Glutamatergic neuron (in vitro differentiated cells): ENCODE results near the gene LIPC. TPM values are rescaled to one million over a fixed set of nuclear protein-coding genes. Genes with fewer than 3 reads are reported as not detected.

ENCODE experiments used
- DNase-seq: peaks from one replicate; pipeline ENCODE4 v3.0.0; 2022
- H3K27ac Mint-ChIP-seq: one replicate; pipeline ENCODE4 v1.8.0; 2020; ENCODE audit warnings: mild to moderate bottlenecking, mixed read lengths, inconsistent platforms; ENCODE audit not compliant: unreplicated experiment
- H3K27me3 Mint-ChIP-seq: one replicate; pipeline ENCODE4 v1.8.0; 2020; ENCODE audit warnings: mild to moderate bottlenecking, moderate library complexity, mixed read lengths, inconsistent platforms; ENCODE audit not compliant: unreplicated experiment
- H3K36me3 Mint-ChIP-seq: one replicate; pipeline ENCODE4 v1.8.0; 2020; ENCODE audit warnings: mild to moderate bottlenecking, mixed read lengths, inconsistent platforms; ENCODE audit not compliant: unreplicated experiment
- H3K4me1 Mint-ChIP-seq: one replicate; pipeline ENCODE4 v1.8.0; 2020; ENCODE audit warnings: mild to moderate bottlenecking, low read depth, mixed read lengths, inconsistent platforms; ENCODE audit not compliant: unreplicated experiment
- H3K4me3 Mint-ChIP-seq: one replicate; pipeline ENCODE4 v1.8.0; 2020; ENCODE audit warnings: mild to moderate bottlenecking, mixed read lengths, inconsistent platforms; ENCODE audit not compliant: unreplicated experiment
- H3K9me3 Mint-ChIP-seq: one replicate; pipeline ENCODE4 v1.8.0; 2020; ENCODE audit warnings: mild to moderate bottlenecking, moderate library complexity, mixed read lengths, inconsistent platforms; ENCODE audit not compliant: unreplicated experiment
- total RNA-seq: library from RNA; stranded (reverse); fragmentation: NEBNext Ultra II Directional; extraction: Animal tissue kit (Norgen Biotek cat#: 25700); gene quantifications from one replicate; pipeline ENCODE4 v1.2.1, GENCODE V29; 2021; ENCODE audit not compliant: unreplicated experiment
- TF ChIP-seq, protein P1 (sequence below): fragments of 200-600 bp; sonication (generic); IDR thresholded peaks from one replicate; pipeline ENCODE4 v1.5.0; 2021; ENCODE audit not compliant: partially characterized antibody, unreplicated experiment

LIPC gene
- total RNA-seq, 1 donor from 2014 or later, result not detected

DNA sequence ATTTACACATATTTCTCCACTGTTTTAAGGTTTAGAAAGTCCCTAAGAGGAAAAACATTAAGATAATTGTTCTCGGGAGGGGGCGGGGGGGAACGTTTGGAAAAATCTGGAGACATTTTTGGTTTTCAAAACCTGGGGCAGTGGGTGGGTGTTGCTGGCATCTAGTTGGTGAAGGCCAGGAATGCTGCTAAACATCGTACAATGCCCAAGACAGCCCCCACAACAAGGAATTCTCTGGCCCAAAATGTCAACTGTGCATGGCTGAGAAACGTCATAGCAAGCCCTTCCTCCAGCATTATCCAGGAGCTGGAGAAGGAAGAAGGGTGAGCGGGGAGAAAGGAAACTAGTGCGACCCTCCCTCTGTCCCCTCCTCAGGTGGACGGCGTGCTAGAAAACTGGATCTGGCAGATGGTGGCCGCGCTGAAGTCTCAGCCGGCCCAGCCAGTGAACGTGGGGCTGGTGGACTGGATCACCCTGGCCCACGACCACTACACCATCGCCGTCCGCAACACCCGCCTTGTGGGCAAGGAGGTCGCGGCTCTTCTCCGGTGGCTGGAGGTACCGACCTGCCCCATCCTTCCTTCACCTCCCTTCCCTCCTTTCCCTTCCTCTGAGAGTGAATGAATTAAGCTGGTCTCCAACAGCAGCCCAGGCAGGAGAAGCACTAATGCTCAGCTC, 109.8 kb downstream of the LIPC start:
- H3K36me3 Mint-ChIP-seq, result peaks cover 7% of the 10 kb centered on the region
- no peak for DNase-seq
- peaks cover 3% of the 10 kb centered on the region for H3K9me3 Mint-ChIP-seq
- H3K27ac Mint-ChIP-seq, result no peak overlapping the region
- no peak overlapping the region for H3K4me3 Mint-ChIP-seq
- H3K27me3 Mint-ChIP-seq, result peaks cover 4% of the 10 kb centered on the region
- TF ChIP-seq, protein P1, sequence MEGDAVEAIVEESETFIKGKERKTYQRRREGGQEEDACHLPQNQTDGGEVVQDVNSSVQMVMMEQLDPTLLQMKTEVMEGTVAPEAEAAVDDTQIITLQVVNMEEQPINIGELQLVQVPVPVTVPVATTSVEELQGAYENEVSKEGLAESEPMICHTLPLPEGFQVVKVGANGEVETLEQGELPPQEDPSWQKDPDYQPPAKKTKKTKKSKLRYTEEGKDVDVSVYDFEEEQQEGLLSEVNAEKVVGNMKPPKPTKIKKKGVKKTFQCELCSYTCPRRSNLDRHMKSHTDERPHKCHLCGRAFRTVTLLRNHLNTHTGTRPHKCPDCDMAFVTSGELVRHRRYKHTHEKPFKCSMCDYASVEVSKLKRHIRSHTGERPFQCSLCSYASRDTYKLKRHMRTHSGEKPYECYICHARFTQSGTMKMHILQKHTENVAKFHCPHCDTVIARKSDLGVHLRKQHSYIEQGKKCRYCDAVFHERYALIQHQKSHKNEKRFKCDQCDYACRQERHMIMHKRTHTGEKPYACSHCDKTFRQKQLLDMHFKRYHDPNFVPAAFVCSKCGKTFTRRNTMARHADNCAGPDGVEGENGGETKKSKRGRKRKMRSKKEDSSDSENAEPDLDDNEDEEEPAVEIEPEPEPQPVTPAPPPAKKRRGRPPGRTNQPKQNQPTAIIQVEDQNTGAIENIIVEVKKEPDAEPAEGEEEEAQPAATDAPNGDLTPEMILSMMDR, result no peak
- H3K4me1 Mint-ChIP-seq, result peaks cover 16% of the 10 kb centered on the region

DNA sequence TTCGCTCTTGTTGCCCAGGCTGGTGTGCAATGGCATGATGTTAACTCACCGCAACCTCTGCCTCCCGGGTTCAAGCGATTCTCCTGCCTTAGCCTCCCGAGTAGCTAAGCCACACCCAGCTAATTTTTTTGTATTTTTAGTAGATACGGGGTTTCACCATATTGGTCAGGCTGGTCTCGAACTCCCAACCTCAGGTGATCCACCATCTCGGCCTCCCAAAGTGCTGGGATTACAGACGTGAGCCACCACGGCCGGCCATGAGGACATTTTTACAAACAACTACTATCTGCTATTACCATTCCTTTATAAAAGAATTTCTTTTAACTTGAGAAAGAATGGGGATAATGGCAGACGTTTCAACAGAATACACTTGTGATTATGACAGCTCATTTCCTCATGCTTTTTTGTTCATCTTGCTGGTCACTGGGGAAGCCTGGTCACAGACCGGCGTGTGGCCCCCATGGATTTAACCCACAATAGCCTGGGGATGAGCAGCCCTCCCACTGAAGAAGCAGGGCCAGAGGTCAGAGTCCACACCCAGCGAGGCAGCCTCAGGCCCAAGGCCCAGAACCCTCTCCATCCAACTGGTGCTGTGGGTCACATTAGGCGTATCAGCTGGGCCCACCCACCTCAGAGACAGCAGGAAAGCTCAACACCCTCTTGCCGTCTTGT, 112.0 kb downstream of the LIPC start:
- H3K4me1 Mint-ChIP-seq, result peaks cover 18% of the 10 kb centered on the region
- TF ChIP-seq, protein P1, result no peak
- DNase-seq, result no peak
- H3K27me3 Mint-ChIP-seq, result peaks cover 2% of the 10 kb centered on the region
- H3K4me3 Mint-ChIP-seq, result no peak overlapping the region
- H3K9me3 Mint-ChIP-seq, result peaks cover 1% of the 10 kb centered on the region
- no peak overlapping the region for H3K27ac Mint-ChIP-seq
- peaks cover 7% of the 10 kb centered on the region for H3K36me3 Mint-ChIP-seq

DNA sequence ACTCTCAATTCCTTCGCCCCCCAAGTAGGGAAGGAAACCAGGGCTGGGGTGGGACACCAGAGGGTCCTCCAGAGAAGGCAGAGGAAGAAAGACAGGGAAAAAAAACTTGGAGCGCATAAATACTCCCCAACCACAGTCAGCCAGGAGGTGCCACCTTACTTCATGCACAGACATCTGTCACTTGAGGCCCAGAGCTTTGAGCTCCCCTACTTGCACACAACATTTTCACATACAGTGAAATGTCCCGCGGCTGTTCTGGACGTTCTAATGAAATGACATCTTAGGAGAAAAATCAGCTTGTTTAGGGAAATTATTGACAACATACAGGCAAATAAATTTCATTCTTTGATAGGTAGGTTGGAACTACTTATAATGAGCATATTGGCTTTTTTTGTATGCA, 113.0 kb downstream of the LIPC start:
- DNase-seq, result no peak
- Mint-ChIP-seq H3K9me3 (peaks cover 1% of the 10 kb centered on the region), H3K27me3 (peaks cover 2% of the 10 kb centered on the region)

DNA sequence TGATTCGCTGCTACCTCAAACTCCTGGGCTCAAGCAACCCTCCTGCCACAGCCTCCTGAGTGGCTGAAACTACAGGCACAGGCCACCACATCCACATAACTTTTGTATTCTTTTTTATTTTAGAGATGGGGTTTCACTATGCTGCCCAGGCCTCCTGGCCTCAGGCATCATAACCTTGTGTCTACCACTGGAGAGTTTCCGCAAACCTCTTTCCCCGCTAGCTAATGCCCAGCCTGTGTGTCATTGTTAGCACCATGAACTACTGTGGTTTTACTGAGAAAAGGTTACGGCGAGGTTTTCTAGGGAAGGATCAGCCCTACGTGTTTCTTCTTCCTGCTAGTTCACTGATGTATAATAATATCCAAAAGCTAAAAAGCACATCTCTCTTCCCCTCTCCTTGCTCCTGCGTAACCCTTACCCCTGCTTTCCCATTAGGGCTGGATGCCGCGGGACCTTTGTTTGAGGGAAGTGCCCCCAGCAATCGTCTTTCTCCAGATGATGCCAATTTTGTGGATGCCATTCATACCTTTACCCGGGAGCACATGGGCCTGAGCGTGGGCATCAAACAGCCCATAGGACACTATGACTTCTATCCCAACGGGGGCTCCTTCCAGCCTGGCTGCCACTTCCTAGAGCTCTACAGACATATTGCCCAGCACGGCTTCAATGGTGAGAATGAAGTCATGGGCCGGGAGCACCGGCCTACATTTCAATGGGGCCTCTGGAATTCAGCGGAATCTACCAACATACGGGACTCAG, 113.7 kb downstream of the LIPC start:
- TF ChIP-seq, protein P1, result no peak
- Mint-ChIP-seq H3K4me3 (no peak overlapping the region), H3K4me1 (peaks cover 23% of the 10 kb centered on the region), H3K27ac (no peak overlapping the region), H3K36me3 (no peaks in the 10 kb centered on the region), H3K9me3 (peaks cover 4% of the 10 kb centered on the region), H3K27me3 (peaks cover 2% of the 10 kb centered on the region)
- DNase-seq, result no peak

More for the DNA sequence above, 113.0 kb downstream of the LIPC start:
- H3K36me3 Mint-ChIP-seq, result peaks cover 2% of the 10 kb centered on the region
- no peak overlapping the region for H3K27ac Mint-ChIP-seq
- H3K4me1 Mint-ChIP-seq, result peaks cover 20% of the 10 kb centered on the region
- no peak overlapping the region for H3K4me3 Mint-ChIP-seq
- TF ChIP-seq, protein P1, result no peak
